Osteoblast (primary cell): ENCODE measurements around the gene KITLG. TPM values are rescaled to one million over a fixed set of nuclear protein-coding genes. Genes with fewer than 3 reads are reported as not detected.

Experiments used
- DNase-seq: peaks from one replicate; pipeline ENCODE4 v3.0.0; 2011; ENCODE audit warnings: low spot score, mixed read lengths; ENCODE audit not compliant: insufficient read length; ENCODE audit errors: missing footprints
- H2AFZ ChIP-seq: 2 replicates; pipeline ENCODE4 v1.6.0; 2011; ENCODE audit warnings: mild to moderate bottlenecking, low read length
- H3K27ac ChIP-seq: 2 replicates; pipeline ENCODE4 v1.5.1; 2011; ENCODE audit warnings: mild to moderate bottlenecking, low read depth, low read length, moderate library complexity
- H3K27me3 ChIP-seq: 2 replicates; pipeline ENCODE4 v1.6.0; 2012; ENCODE audit warnings: mild to moderate bottlenecking, control low read depth, inconsistent platforms, low read length, moderate library complexity; ENCODE audit not compliant: insufficient read depth
- H3K36me3 ChIP-seq: 2 replicates; pipeline ENCODE4 v1.5.1; 2011; ENCODE audit warnings: mild to moderate bottlenecking, low read length, control low read depth, moderate library complexity; ENCODE audit not compliant: insufficient read depth
- H3K4me1 ChIP-seq: 2 replicates; pipeline ENCODE4 v1.5.1; 2011; ENCODE audit warnings: mild to moderate bottlenecking, low read length, control low read depth, moderate library complexity; ENCODE audit not compliant: insufficient read depth
- H3K4me2 ChIP-seq: 2 replicates; pipeline ENCODE4 v1.6.0; 2011; ENCODE audit warnings: mild to moderate bottlenecking, low read length; ENCODE audit not compliant: insufficient read depth
- H3K4me3 ChIP-seq: fragments of 200-600 bp; sonication (generic); 3 replicates; pipeline ENCODE4 v1.5.1; 2012; ENCODE audit warnings: mild to moderate bottlenecking, low read length, inconsistent platforms; ENCODE audit not compliant: insufficient read depth
- H3K79me2 ChIP-seq: 2 replicates; pipeline ENCODE4 v1.6.0; 2012; ENCODE audit warnings: mild to moderate bottlenecking, low read length, control low read depth, inconsistent platforms; ENCODE audit not compliant: insufficient read depth
- H3K9me3 ChIP-seq: 2 replicates; pipeline ENCODE4 v1.5.1; 2011; ENCODE audit warnings: low read depth, low read length, control low read depth
- H4K20me1 ChIP-seq: 2 replicates; pipeline ENCODE4 v1.6.0; 2012; ENCODE audit warnings: mild to moderate bottlenecking, low read length, control low read depth; ENCODE audit not compliant: insufficient read depth
- total RNA-seq: library from RNA; depleted of rRNA; stranded (reverse); fragments of >200 nt; gene quantifications from 2 replicates; pipeline ENCODE4 v1.2.3, GENCODE V29; 2012
- TF ChIP-seq, protein P1 (sequence below): IDR thresholded peaks from 2 replicates; pipeline ENCODE4 v1.5.1; 2011; ENCODE audit warnings: mild to moderate bottlenecking, low read depth, low read length, moderate library complexity; ENCODE audit errors: extremely low read depth

The KITLG gene
- total RNA-seq, 1 donor: 46.7 TPM

GRCh38 chr12:88573583-88573982 is 6.7 kb downstream of the KITLG start:
- no peaks in the 10 kb centered on the region for H3K9me3 ChIP-seq
- peak overlapping the region; percentile 9 for H3K27ac ChIP-seq
- H3K4me3 ChIP-seq: no peak overlapping the region
- no peaks in the 10 kb centered on the region for H3K36me3 ChIP-seq
- H3K27me3 ChIP-seq: no peaks in the 10 kb centered on the region
- TF ChIP-seq, protein P1, sequence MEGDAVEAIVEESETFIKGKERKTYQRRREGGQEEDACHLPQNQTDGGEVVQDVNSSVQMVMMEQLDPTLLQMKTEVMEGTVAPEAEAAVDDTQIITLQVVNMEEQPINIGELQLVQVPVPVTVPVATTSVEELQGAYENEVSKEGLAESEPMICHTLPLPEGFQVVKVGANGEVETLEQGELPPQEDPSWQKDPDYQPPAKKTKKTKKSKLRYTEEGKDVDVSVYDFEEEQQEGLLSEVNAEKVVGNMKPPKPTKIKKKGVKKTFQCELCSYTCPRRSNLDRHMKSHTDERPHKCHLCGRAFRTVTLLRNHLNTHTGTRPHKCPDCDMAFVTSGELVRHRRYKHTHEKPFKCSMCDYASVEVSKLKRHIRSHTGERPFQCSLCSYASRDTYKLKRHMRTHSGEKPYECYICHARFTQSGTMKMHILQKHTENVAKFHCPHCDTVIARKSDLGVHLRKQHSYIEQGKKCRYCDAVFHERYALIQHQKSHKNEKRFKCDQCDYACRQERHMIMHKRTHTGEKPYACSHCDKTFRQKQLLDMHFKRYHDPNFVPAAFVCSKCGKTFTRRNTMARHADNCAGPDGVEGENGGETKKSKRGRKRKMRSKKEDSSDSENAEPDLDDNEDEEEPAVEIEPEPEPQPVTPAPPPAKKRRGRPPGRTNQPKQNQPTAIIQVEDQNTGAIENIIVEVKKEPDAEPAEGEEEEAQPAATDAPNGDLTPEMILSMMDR: no peak
- peaks cover 77% of the 10 kb centered on the region for H3K4me1 ChIP-seq
- peaks cover 95% of the 10 kb centered on the region for H3K79me2 ChIP-seq
- no peak overlapping the region for H2AFZ ChIP-seq
- no peak for DNase-seq
- H3K4me2 ChIP-seq: peak overlapping the region; percentile 44
- H4K20me1 ChIP-seq: peaks cover 3% of the 10 kb centered on the region

DNA sequence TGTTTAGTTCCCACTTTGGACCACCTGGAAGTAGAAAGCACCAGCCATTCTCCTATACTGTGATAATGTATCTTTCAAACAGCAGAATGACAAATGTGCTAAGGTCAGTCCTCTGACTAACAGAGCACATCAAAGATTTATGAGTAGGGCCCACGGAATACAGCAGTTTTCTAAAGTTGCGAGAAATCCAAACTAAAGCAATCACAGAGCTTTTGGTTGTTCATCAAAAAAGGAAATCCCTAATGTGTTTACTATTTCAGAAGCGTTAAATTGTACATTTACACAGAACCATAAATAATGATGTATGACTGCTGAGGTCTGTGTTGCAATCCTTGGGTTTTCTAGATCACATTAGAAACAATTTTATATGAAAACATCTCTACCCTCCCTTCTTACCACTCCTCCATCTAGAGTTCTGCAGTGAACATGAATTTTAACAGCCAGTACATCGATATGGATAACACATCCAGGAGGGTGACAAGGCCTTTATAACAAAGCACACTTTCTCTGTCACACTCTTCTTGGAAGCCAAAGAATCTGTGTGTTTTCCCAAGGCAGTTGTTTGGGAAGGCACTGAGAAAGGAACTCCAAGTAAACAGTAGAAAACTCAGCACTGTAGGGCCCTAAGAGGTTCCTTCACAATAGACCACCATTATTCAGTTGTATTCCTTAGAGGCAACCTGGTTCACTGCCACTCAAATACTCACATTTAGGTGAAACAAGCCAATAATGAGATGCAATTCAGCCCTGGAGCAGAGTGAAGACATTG is 7.3 kb downstream of the KITLG start:
- TF ChIP-seq, protein P1: no peak
- H4K20me1 ChIP-seq: no peaks in the 10 kb centered on the region
- peak overlapping the region; percentile 44 for H3K4me2 ChIP-seq
- H3K4me3 ChIP-seq: no peak overlapping the region
- H3K27ac ChIP-seq: peak overlapping the region; percentile 9
- peaks cover 95% of the 10 kb centered on the region for H3K79me2 ChIP-seq
- DNase-seq: no peak
- no peaks in the 10 kb centered on the region for H3K9me3 ChIP-seq
- H3K4me1 ChIP-seq: peaks cover 74% of the 10 kb centered on the region
- no peaks in the 10 kb centered on the region for H3K36me3 ChIP-seq
- H3K27me3 ChIP-seq: no peaks in the 10 kb centered on the region
- no peak overlapping the region for H2AFZ ChIP-seq

DNA sequence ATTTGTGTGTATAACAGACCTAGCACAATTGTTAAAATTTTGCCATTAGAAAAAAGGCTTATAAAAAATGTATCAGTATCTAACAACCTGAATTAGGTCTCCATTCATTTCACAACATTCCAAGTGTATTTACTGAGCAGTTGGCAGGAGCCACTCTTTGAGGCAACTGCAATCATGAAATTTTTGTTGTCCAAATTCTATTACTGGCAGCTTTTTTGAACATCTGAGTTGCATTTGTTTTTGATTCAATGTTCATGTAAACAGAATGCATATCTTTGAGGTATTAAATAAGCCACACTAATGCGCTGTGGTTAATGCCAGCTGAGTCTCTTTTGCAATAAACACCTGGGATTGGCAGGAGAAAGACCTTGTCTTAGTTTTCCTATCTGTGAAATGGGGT is 8.7 kb downstream of the KITLG start:
- DNase-seq: no peak
- Histone ChIP-seq H3K4me2 (no peak overlapping the region), H2AFZ (no peak overlapping the region), H3K36me3 (no peaks in the 10 kb centered on the region), H4K20me1 (no peaks in the 10 kb centered on the region), H3K9me3 (no peaks in the 10 kb centered on the region), H3K4me3 (no peak overlapping the region), H3K27ac (no peak overlapping the region), H3K4me1 (peaks cover 83% of the 10 kb centered on the region), H3K27me3 (no peaks in the 10 kb centered on the region), H3K79me2 (peaks cover 95% of the 10 kb centered on the region)
- TF ChIP-seq, protein P1: no peak

GRCh38 chr12:88570103-88570502 is 10.2 kb downstream of the KITLG start:
- H3K36me3 ChIP-seq: no peaks in the 10 kb centered on the region
- H3K27me3 ChIP-seq: no peaks in the 10 kb centered on the region
- H4K20me1 ChIP-seq: no peaks in the 10 kb centered on the region
- peak overlapping the region; percentile 56 for H3K27ac ChIP-seq
- no peak overlapping the region for H2AFZ ChIP-seq
- no peak for DNase-seq
- H3K4me3 ChIP-seq: no peak overlapping the region
- TF ChIP-seq, protein P1: no peak
- peaks cover 81% of the 10 kb centered on the region for H3K4me1 ChIP-seq
- peak overlapping the region; percentile 26 for H3K4me2 ChIP-seq
- H3K79me2 ChIP-seq: peaks cover 95% of the 10 kb centered on the region
- no peaks in the 10 kb centered on the region for H3K9me3 ChIP-seq
